Gastrocnemius medialis (tissue), 4 donors: Measurements from ENCODE around the gene PRR16. TPM values are rescaled to one million over a fixed set of nuclear protein-coding genes. Genes with fewer than 3 reads are reported as not detected.

Experiments used
- ATAC-seq, 2 donors: fragments of 150-250 bp; one replicate each; pipeline ENCODE4 v1.9.1; 2016
- DNase-seq, 2 donors: peaks; one replicate each; pipeline ENCODE4 v3.0.0-alpha.2; 2019
- H3K27ac ChIP-seq, 4 donors: fragments of 200-600 bp; sonication (generic); 1 replicate in 1 of 4; 2 replicates in 3 of 4; pipeline ENCODE4 v1.5.1; 2016 to 2018; ENCODE audit warnings: mild to moderate bottlenecking in 2 of 4, moderate library complexity in 1 of 4
- H3K27me3 ChIP-seq, 3 donors: fragments of 200-600 bp; sonication (generic) in 2 of 3; 1 replicate in 1 of 3; 2 replicates in 2 of 3; pipeline versions ENCODE4 v1.5.1 to v1.6.0; 2016 to 2019; ENCODE audit warnings: mild to moderate bottlenecking in 1 of 3, moderate library complexity in 1 of 3
- H3K36me3 ChIP-seq, 2 donors: fragments of 200-600 bp; sonication (generic) in 1 of 2; one replicate each; pipeline ENCODE4 v1.5.1; 2017 to 2018
- H3K4me1 ChIP-seq, 2 donors: fragments of 200-600 bp; sonication (generic) in 1 of 2; one replicate each; pipeline ENCODE4 v1.5.1; 2016 to 2017; ENCODE audit warnings: mild to moderate bottlenecking in 2 of 2
- H3K4me3 ChIP-seq, 4 donors: fragments of 200-600 bp; sonication (generic) in 3 of 4; 1 replicate in 1 of 4; 2 replicates in 3 of 4; pipeline ENCODE4 v1.5.1; 2016 to 2019; ENCODE audit warnings: mild to moderate bottlenecking in 2 of 4
- H3K9me3 ChIP-seq, 3 donors: fragments of 200-600 bp; sonication (generic) in 2 of 3; 1 replicate in 1 of 3; 2 replicates in 2 of 3; pipeline ENCODE4 v1.5.1; 2016 to 2019
- CTCF ChIP-seq, 5 experiments: fragments of 450-650 bp in 3 of 5; fragments of 200-600 bp in 2 of 5; sonication (generic) in 2 of 5; IDR thresholded peaks in 4 of 5; conservative IDR thresholded peaks in 1 of 5; 1 replicate in 4 of 5; 2 replicates in 1 of 5; pipeline ENCODE4 v1.5.1; 2016 to 2019; ENCODE audit warnings: antibody characterized with exemption in 5 of 5, mild to moderate bottlenecking in 3 of 5, moderate library complexity in 3 of 5
- POLR2A ChIP-seq, 2 donors: fragments of 450-650 bp; IDR thresholded peaks; one replicate each; pipeline ENCODE4 v1.6.1; 2017; ENCODE audit warnings: antibody characterized with exemption in 2 of 2, mild to moderate bottlenecking in 2 of 2, moderate library complexity in 2 of 2
- in situ Hi-C, 4 donors: fragments of 200-750 bp; cut with MboI; loops; one replicate each; pipeline versions ENCODE4 v1.15.0 to v1.8.0; 2017; ENCODE audit warnings: low sequenced_read_pairs in 4 of 4
- intact Hi-C: fragments of 100-400 bp; cut with DNase I; formaldehyde crosslinking; loops from one replicate; pipeline ENCODE4 v1.15.1; 2023; ENCODE audit warnings: low total_unique reads
- total RNA-seq, 4 donors: library from RNA; depleted of rRNA; stranded (reverse); fragments of >200 nt; gene quantifications; one replicate each; pipeline versions ENCODE4 v1.1.0 to v1.2.3, GENCODE V29; 2016

The PRR16 gene
- total RNA-seq, 4 donors from 2014 or later: 0.66 to 3.9 (median 2.6) TPM

GRCh38 chr5:120703918-120704587, 240.0 kb downstream of the PRR16 start:
- TF ChIP-seq POLR2A (IDR thresholded peaks at IDR 0.05) (no peak), CTCF (IDR thresholded peaks at IDR 0.05 in 4 of 5, conservative IDR thresholded peaks at IDR 0.05 in 1 of 5) (no peak)
- intact Hi-C loops: no loop called here
- no peak overlapping the region for H3K4me3 ChIP-seq
- H3K9me3 ChIP-seq: no peaks in the 10 kb centered on the region
- DNase-seq: no peak
- in situ Hi-C loops: no loop called here
- no peaks in the 10 kb centered on the region for H3K27me3 ChIP-seq
- no peaks in the 10 kb centered on the region for H3K36me3 ChIP-seq
- ATAC-seq: no peak
- H3K27ac ChIP-seq: no peak overlapping the region
- no peaks in the 10 kb centered on the region for H3K4me1 ChIP-seq

GRCh38 chr5:120706877-120707276, 242.8 kb downstream of the PRR16 start:
- no peaks in the 10 kb centered on the region for H3K27me3 ChIP-seq
- no peaks in the 10 kb centered on the region for H3K9me3 ChIP-seq
- H3K4me3 ChIP-seq: no peak overlapping the region
- H3K36me3 ChIP-seq: no peaks in the 10 kb centered on the region
- DNase-seq (no peak), ATAC-seq (no peak)
- H3K4me1 ChIP-seq: no peaks in the 10 kb centered on the region
- intact Hi-C loops (no loop called here), in situ Hi-C loops (no loop called here)
- no peak for TF ChIP-seq CTCF (IDR thresholded peaks at IDR 0.05 in 4 of 5, conservative IDR thresholded peaks at IDR 0.05 in 1 of 5)
- TF ChIP-seq POLR2A (IDR thresholded peaks at IDR 0.05): no peak
- no peak overlapping the region for H3K27ac ChIP-seq

- Histone ChIP-seq H3K36me3 (no peaks in the 10 kb centered on the region), H3K27me3 (no peaks in the 10 kb centered on the region), H3K27ac (no peak overlapping the region), H3K9me3 (no peaks in the 10 kb centered on the region), H3K4me3 (no peak overlapping the region), H3K4me1 (no peaks in the 10 kb centered on the region)
- no peak for TF ChIP-seq POLR2A (IDR thresholded peaks at IDR 0.05)
- no peak for TF ChIP-seq CTCF (IDR thresholded peaks at IDR 0.05 in 4 of 5, conservative IDR thresholded peaks at IDR 0.05 in 1 of 5)
- in situ Hi-C loops: no loop called here
- ATAC-seq: no peak
- intact Hi-C loops: no loop called here
- no peak for DNase-seq
Measured at GRCh38 chr5:120717381-120717780, 253.3 kb downstream of the PRR16 start.

GRCh38 chr5:120730214-120730613, 266.1 kb downstream of the PRR16 start:
- Histone ChIP-seq H3K36me3 (no peaks in the 10 kb centered on the region), H3K4me3 (no peak overlapping the region), H3K4me1 (no peaks in the 10 kb centered on the region), H3K27me3 (no peaks in the 10 kb centered on the region), H3K27ac (no peak overlapping the region), H3K9me3 (no peaks in the 10 kb centered on the region)
- intact Hi-C loops (no loop called here), in situ Hi-C loops (no loop called here)
- no peak for ATAC-seq
- DNase-seq: no peak
- no peak for TF ChIP-seq CTCF (IDR thresholded peaks at IDR 0.05 in 4 of 5, conservative IDR thresholded peaks at IDR 0.05 in 1 of 5)
- TF ChIP-seq POLR2A (IDR thresholded peaks at IDR 0.05): no peak

GRCh38 chr5:120734033-120734432, 269.9 kb downstream of the PRR16 start:
- no peaks in the 10 kb centered on the region for H3K36me3 ChIP-seq
- no peaks in the 10 kb centered on the region for H3K9me3 ChIP-seq
- H3K27ac ChIP-seq: no peak overlapping the region
- DNase-seq (no peak), ATAC-seq (no peak)
- TF ChIP-seq CTCF (IDR thresholded peaks at IDR 0.05 in 4 of 5, conservative IDR thresholded peaks at IDR 0.05 in 1 of 5): no peak
- no peak for TF ChIP-seq POLR2A (IDR thresholded peaks at IDR 0.05)
- no peaks in the 10 kb centered on the region for H3K4me1 ChIP-seq
- H3K4me3 ChIP-seq: no peak overlapping the region
- in situ Hi-C loops (no loop called here), intact Hi-C loops (no loop called here)
- H3K27me3 ChIP-seq: no peaks in the 10 kb centered on the region
